ENCODE results near the gene OCA2.

GRCh38 chr15:27824841-27825422, 274.2 kb downstream of the OCA2 start:
- TF ChIP-seq CTCF (IDR thresholded peaks at IDR 0.05) (no peak), POLR2A (IDR thresholded peaks at IDR 0.05) (no peak), POLR2AphosphoS5 (IDR thresholded peaks at IDR 0.05) (no peak)
